ENCODE results near the gene SLC9A9. TPM values are rescaled to one million over a fixed set of nuclear protein-coding genes. Genes with fewer than 3 reads are reported as not detected.

The SLC9A9 gene
- total RNA-seq, 4 donors from 2014 or later = 7.8 to 19.6 (median 13.4) TPM

GRCh38 chr3:143843587-143843986, 4.7 kb downstream of the SLC9A9 start:
- Histone ChIP-seq H3K27me3 (no peaks in the 10 kb centered on the region), H3K4me1 (no peaks in the 10 kb centered on the region), H3K4me3 (replicated peaks in 1 of 3) (no peak overlapping the region), H3K27ac (no peak overlapping the region), H3K36me3 (no peaks in the 10 kb centered on the region), H3K9me3 (no peaks in the 10 kb centered on the region)
- TF ChIP-seq POLR2A (IDR thresholded peaks at IDR 0.05) (no peak), CTCF (IDR thresholded peaks at IDR 0.05) (no peak)
- DNase-seq = no peak
- intact Hi-C loops (cut with DNase I) = no loop called here
- 97 to 99% methylated on average over 2 of the region's 2 CpGs for WGBS, 2 donors

GRCh38 chr3:143840636-143841035, 7.6 kb downstream of the SLC9A9 start:
- Histone ChIP-seq H3K27me3 (no peaks in the 10 kb centered on the region), H3K4me3 (replicated peaks in 1 of 3) (no peak overlapping the region), H3K9me3 (no peaks in the 10 kb centered on the region), H3K27ac (no peak overlapping the region), H3K36me3 (no peaks in the 10 kb centered on the region), H3K4me1 (no peaks in the 10 kb centered on the region)
- WGBS, 2 donors = 57 to 64% methylated on average over 4 of the region's 4 CpGs
- no peak for TF ChIP-seq POLR2A (IDR thresholded peaks at IDR 0.05)
- TF ChIP-seq CTCF (IDR thresholded peaks at IDR 0.05) = no peak
- intact Hi-C loops (cut with DNase I) = no loop called here
- DNase-seq = no peak

- DNase-seq = no peak
- intact Hi-C loops (cut with DNase I) = no loop called here
- H3K4me1 ChIP-seq = no peaks in the 10 kb centered on the region
- no peaks in the 10 kb centered on the region for H3K9me3 ChIP-seq
- WGBS, 2 donors = 77 to 79% methylated on average over 2 of the region's 2 CpGs
- no peak for TF ChIP-seq POLR2A (IDR thresholded peaks at IDR 0.05)
- no peak overlapping the region for H3K4me3 ChIP-seq (replicated peaks in 1 of 3)
- no peak overlapping the region for H3K27ac ChIP-seq
- no peaks in the 10 kb centered on the region for H3K27me3 ChIP-seq
- H3K36me3 ChIP-seq = no peaks in the 10 kb centered on the region
These were observed 8.3 kb downstream of the SLC9A9 start for GRCh38 chr3:143839980-143840379.

- no peaks in the 10 kb centered on the region for H3K27me3 ChIP-seq
- TF ChIP-seq CTCF (IDR thresholded peaks at IDR 0.05) = no peak
- no peak for TF ChIP-seq POLR2A (IDR thresholded peaks at IDR 0.05)
- no peak for DNase-seq
- H3K4me3 ChIP-seq (replicated peaks in 1 of 3) = no peak overlapping the region
- intact Hi-C loops (cut with DNase I) = no loop called here
- no peaks in the 10 kb centered on the region for H3K4me1 ChIP-seq
- H3K36me3 ChIP-seq = no peaks in the 10 kb centered on the region
- no peak overlapping the region for H3K27ac ChIP-seq
- H3K9me3 ChIP-seq = no peaks in the 10 kb centered on the region
- 77 to 92% methylated on average over 1 of the region's 1 CpG for WGBS, 2 donors
These were observed 11.2 kb downstream of the SLC9A9 start for GRCh38 chr3:143837076-143837475.

- Histone ChIP-seq H3K9me3 (no peaks in the 10 kb centered on the region), H3K4me1 (peaks cover 0 to 8% of the 10 kb centered on the region in 2 donors), H3K4me3 (replicated peaks in 1 of 3) (no peak overlapping the region), H3K27me3 (no peaks in the 10 kb centered on the region), H3K27ac (no peak overlapping the region), H3K36me3 (no peaks in the 10 kb centered on the region)
- no peak for TF ChIP-seq CTCF (IDR thresholded peaks at IDR 0.05)
- TF ChIP-seq POLR2A (IDR thresholded peaks at IDR 0.05) = no peak
- intact Hi-C loops (cut with DNase I) = no loop called here
- DNase-seq = no peak
- 86 to 87% methylated on average over 2 of the region's 2 CpGs for WGBS, 2 donors
These were observed 13.0 kb downstream of the SLC9A9 start for GRCh38 chr3:143835312-143835711.

- no peak for TF ChIP-seq CTCF (IDR thresholded peaks at IDR 0.05)
- no peak for TF ChIP-seq POLR2A (IDR thresholded peaks at IDR 0.05)
- DNase-seq = no peak
These were observed 15.8 kb downstream of the SLC9A9 start for GRCh38 chr3:143832433-143832832.

More at GRCh38 chr3:143832433-143832832, 15.8 kb downstream of the SLC9A9 start:
- intact Hi-C loops (cut with DNase I) = no loop called here
- Histone ChIP-seq H3K4me1 (peaks cover 0 to 8% of the 10 kb centered on the region in 2 donors), H3K4me3 (replicated peaks in 1 of 3) (no peak overlapping the region), H3K9me3 (no peaks in the 10 kb centered on the region), H3K36me3 (no peaks in the 10 kb centered on the region), H3K27ac (no peak overlapping the region), H3K27me3 (no peaks in the 10 kb centered on the region)

All from thyroid gland (tissue), 4 donors.